ENCODE results near the gene STK24. TPM values are rescaled to one million over a fixed set of nuclear protein-coding genes. Genes with fewer than 3 reads are reported as not detected.

Gene STK24
- total RNA-seq, 1 donor = 82.2 TPM

DNA sequence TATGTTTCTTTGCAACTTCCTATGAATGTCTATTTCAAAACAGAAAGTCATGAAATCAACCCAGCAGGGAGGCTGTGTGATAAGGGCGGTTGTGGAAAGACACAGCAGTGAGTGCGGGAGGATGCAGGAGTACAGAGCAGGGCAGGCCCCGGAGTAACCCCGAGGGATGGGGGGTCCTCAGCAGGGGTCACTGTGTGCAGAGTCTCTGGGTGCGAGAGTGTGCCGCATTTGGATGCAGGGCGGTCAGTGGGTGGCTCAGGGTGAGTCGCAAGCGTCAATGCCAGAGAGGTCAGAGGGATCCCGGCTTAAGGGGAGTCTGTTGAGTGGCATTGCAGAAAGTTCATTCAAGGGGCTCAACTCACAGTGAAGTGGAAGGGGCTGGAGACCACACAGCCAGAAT is 147.8 kb downstream of the STK24 start:
- DNase-seq (ENCODE audit: insufficient read length, low spot score, missing footprints) = no peak
- Histone ChIP-seq H3K79me2 (ENCODE audit: insufficient read depth, low read length) (no peaks in the 10 kb centered on the region), H3K4me1 (ENCODE audit: insufficient read depth, low read length) (no peaks in the 10 kb centered on the region), H3K27me3 (ENCODE audit: insufficient read depth, low read length) (no peaks in the 10 kb centered on the region), H3K9me3 (ENCODE audit: low read depth, low read length) (no peaks in the 10 kb centered on the region), H3K4me2 (ENCODE audit: insufficient read depth, low read length) (no peak overlapping the region), H3K27ac (ENCODE audit: low read depth, low read length) (no peak overlapping the region), H2AFZ (ENCODE audit: low read length) (no peak overlapping the region), H3K4me3 (ENCODE audit: insufficient read depth, low read length) (no peak overlapping the region), H4K20me1 (ENCODE audit: insufficient read depth, low read length) (no peaks in the 10 kb centered on the region), H3K36me3 (ENCODE audit: insufficient read depth, low read length) (peaks cover 31% of the 10 kb centered on the region)
- TF ChIP-seq CTCF (IDR thresholded peaks at IDR 0.05; ENCODE audit: extremely low read depth, low read depth, low read length) = no peak

DNA sequence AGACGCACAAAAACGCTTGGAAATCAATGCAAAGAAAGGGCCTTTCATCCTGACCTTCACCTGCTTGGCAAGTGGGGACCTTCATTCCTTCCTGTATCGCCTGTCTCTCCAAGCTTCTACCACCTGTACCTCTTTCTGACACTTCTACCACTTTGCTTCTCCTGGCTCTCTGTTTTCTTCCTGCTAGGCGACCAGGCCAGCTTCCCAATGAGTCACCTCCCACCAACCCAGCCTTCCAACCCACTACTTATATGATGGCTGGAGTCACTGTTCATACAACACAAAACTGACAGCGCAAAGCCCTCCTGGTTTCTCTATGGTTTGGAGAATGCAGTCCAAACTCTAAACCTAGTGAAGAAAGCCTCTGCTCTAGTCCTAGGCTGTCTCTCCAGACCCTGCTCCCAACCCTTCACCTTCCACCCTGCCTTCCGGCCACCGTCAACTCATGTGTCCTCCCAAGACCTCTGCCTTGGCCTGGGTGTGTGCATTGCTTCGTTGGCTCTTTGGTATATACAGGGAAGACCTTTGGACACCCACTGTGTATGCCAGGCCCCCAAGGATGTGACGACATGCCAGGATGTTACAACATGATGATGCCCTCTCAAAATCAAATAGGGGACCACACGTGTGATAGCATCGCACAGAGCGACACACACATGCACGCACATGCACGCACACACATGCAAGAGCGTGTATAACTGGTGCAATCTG is 148.5 kb downstream of the STK24 start:
- no peak for TF ChIP-seq CTCF (IDR thresholded peaks at IDR 0.05; ENCODE audit: extremely low read depth, low read depth, low read length)
- Histone ChIP-seq H3K27me3 (ENCODE audit: insufficient read depth, low read length) (no peaks in the 10 kb centered on the region), H3K9me3 (ENCODE audit: low read depth, low read length) (no peaks in the 10 kb centered on the region), H3K4me1 (ENCODE audit: insufficient read depth, low read length) (no peaks in the 10 kb centered on the region), H3K4me3 (ENCODE audit: insufficient read depth, low read length) (no peak overlapping the region), H2AFZ (ENCODE audit: low read length) (no peak overlapping the region), H4K20me1 (ENCODE audit: insufficient read depth, low read length) (no peaks in the 10 kb centered on the region), H3K27ac (ENCODE audit: low read depth, low read length) (no peak overlapping the region), H3K79me2 (ENCODE audit: insufficient read depth, low read length) (no peaks in the 10 kb centered on the region), H3K4me2 (ENCODE audit: insufficient read depth, low read length) (no peak overlapping the region), H3K36me3 (ENCODE audit: insufficient read depth, low read length) (peaks cover 36% of the 10 kb centered on the region)
- no peak for DNase-seq (ENCODE audit: insufficient read length, low spot score, missing footprints)

GRCh38 chr13:98427331-98427995 is 149.4 kb downstream of the STK24 start:
- H2AFZ ChIP-seq (ENCODE audit: low read length) = no peak overlapping the region
- H3K27ac ChIP-seq (ENCODE audit: low read depth, low read length) = no peak overlapping the region
- no peak overlapping the region for H3K4me2 ChIP-seq (ENCODE audit: insufficient read depth, low read length)
- TF ChIP-seq CTCF (IDR thresholded peaks at IDR 0.05; ENCODE audit: extremely low read depth, low read depth, low read length) = no peak
- no peaks in the 10 kb centered on the region for H4K20me1 ChIP-seq (ENCODE audit: insufficient read depth, low read length)
- H3K9me3 ChIP-seq (ENCODE audit: low read depth, low read length) = no peaks in the 10 kb centered on the region
- DNase-seq (ENCODE audit: insufficient read length, low spot score, missing footprints) = no peak
- H3K4me3 ChIP-seq (ENCODE audit: insufficient read depth, low read length) = no peak overlapping the region
- H3K27me3 ChIP-seq (ENCODE audit: insufficient read depth, low read length) = no peaks in the 10 kb centered on the region
- H3K4me1 ChIP-seq (ENCODE audit: insufficient read depth, low read length) = no peaks in the 10 kb centered on the region
- peaks cover 36% of the 10 kb centered on the region for H3K36me3 ChIP-seq (ENCODE audit: insufficient read depth, low read length)
- H3K79me2 ChIP-seq (ENCODE audit: insufficient read depth, low read length) = no peaks in the 10 kb centered on the region

GRCh38 chr13:98423417-98423816 is 153.5 kb downstream of the STK24 start:
- Histone ChIP-seq H3K4me2 (ENCODE audit: insufficient read depth, low read length) (no peak overlapping the region), H2AFZ (ENCODE audit: low read length) (no peak overlapping the region), H3K36me3 (ENCODE audit: insufficient read depth, low read length) (peaks cover 22% of the 10 kb centered on the region), H3K4me1 (ENCODE audit: insufficient read depth, low read length) (peaks cover 11% of the 10 kb centered on the region), H3K27me3 (ENCODE audit: insufficient read depth, low read length) (no peaks in the 10 kb centered on the region), H3K9me3 (ENCODE audit: low read depth, low read length) (no peaks in the 10 kb centered on the region), H4K20me1 (ENCODE audit: insufficient read depth, low read length) (no peaks in the 10 kb centered on the region), H3K4me3 (ENCODE audit: insufficient read depth, low read length) (no peak overlapping the region), H3K79me2 (ENCODE audit: insufficient read depth, low read length) (no peaks in the 10 kb centered on the region), H3K27ac (ENCODE audit: low read depth, low read length) (no peak overlapping the region)
- no peak for DNase-seq (ENCODE audit: insufficient read length, low spot score, missing footprints)
- TF ChIP-seq CTCF (IDR thresholded peaks at IDR 0.05; ENCODE audit: extremely low read depth, low read depth, low read length) = no peak

Measured in osteoblast (primary cell).